ENCODE measurements around the gene ANGEL1. TPM values are rescaled to one million over a fixed set of nuclear protein-coding genes. Genes with fewer than 3 reads are reported as not detected.
A peak's percentile ranks its signal among the peaks of the same experiment; 100 is the strongest.

ANGEL1 gene
- total and polyA plus RNA-seq, 11 donors, result 9.3 to 16.3 (median 13.3) TPM

GRCh38 chr14:76754586-76754985 is 58.1 kb downstream of the ANGEL1 start:
- peak in 1 of 5 donors; percentile 5 for DNase-seq
- no peak for ATAC-seq
- Histone ChIP-seq H3K4me3 (no peak overlapping the region), H3K27ac (no peak overlapping the region), H3K27me3 (no peaks in the 10 kb centered on the region), H3K36me3 (no peaks in the 10 kb centered on the region), H3K9me3 (no peaks in the 10 kb centered on the region), H3K4me1 (peaks cover 0 to under 1% (median 0%) of the 10 kb centered on the region in 12 donors)
- intact Hi-C loops (cut with DNase I), result no loop called here
- TF ChIP-seq POLR2A (IDR thresholded peaks at IDR 0.05), result no peak
- TF ChIP-seq CTCF (IDR thresholded peaks at IDR 0.05), result no peak
- 86 to 94% (median 92%) methylated on average over 7 of the region's 7 CpGs for WGBS, 4 donors

GRCh38 chr14:76753541-76754198 is 59.0 kb downstream of the ANGEL1 start:
- DNase-seq, result peak in 1 of 5 donors; percentile 4
- intact Hi-C loops (cut with DNase I), result no loop called here
- Histone ChIP-seq H3K36me3 (no peaks in the 10 kb centered on the region), H3K9me3 (peaks cover 0 to 4% (median 0%) of the 10 kb centered on the region in 12 donors), H3K27me3 (no peaks in the 10 kb centered on the region), H3K27ac (no peak overlapping the region), H3K4me1 (no peaks in the 10 kb centered on the region), H3K4me3 (no peak overlapping the region)
- 78 to 88% (median 84%) methylated on average over 7 of the region's 7 CpGs for WGBS, 4 donors
- ATAC-seq, result peak in 3 of 4 donors; percentile 16 to 75 (median 18)
- no peak for TF ChIP-seq POLR2A (IDR thresholded peaks at IDR 0.05)
- TF ChIP-seq CTCF (IDR thresholded peaks at IDR 0.05), result no peak

- H3K27me3 ChIP-seq, result no peaks in the 10 kb centered on the region
- TF ChIP-seq CTCF (IDR thresholded peaks at IDR 0.05) (no peak), POLR2A (IDR thresholded peaks at IDR 0.05) (no peak)
- no peaks in the 10 kb centered on the region for H3K4me1 ChIP-seq
- H3K4me3 ChIP-seq, result no peak overlapping the region
- no peak overlapping the region for H3K27ac ChIP-seq
- WGBS, 4 donors, result 62 to 82% (median 76%) methylated on average over 5 to 6 of the region's 6 CpGs
- ATAC-seq, result no peak
- peaks cover 0 to 4% (median 0%) of the 10 kb centered on the region in 12 donors for H3K9me3 ChIP-seq
- peak in 1 of 5 donors; percentile 1 for DNase-seq
- intact Hi-C loops (cut with DNase I), result no loop called here
- H3K36me3 ChIP-seq, result no peaks in the 10 kb centered on the region
Observed at GRCh38 chr14:76752744-76753143, 59.9 kb downstream of the ANGEL1 start.

- 81 to 90% (median 87%) methylated on average over 7 of the region's 7 CpGs for WGBS, 4 donors
- Histone ChIP-seq H3K4me3 (no peak overlapping the region), H3K36me3 (peaks cover 0 to 11% (median 0%) of the 10 kb centered on the region in 9 donors), H3K9me3 (peaks cover 0 to 53% (median 15%) of the 10 kb centered on the region in 12 donors), H3K27me3 (no peaks in the 10 kb centered on the region), H3K27ac (no peak overlapping the region), H3K4me1 (peaks cover 0 to 7% (median 0%) of the 10 kb centered on the region in 12 donors)
- DNase-seq (no peak), ATAC-seq (no peak)
- intact Hi-C loops (cut with DNase I), result no loop called here
- TF ChIP-seq POLR2A (IDR thresholded peaks at IDR 0.05) (no peak), CTCF (IDR thresholded peaks at IDR 0.05) (no peak)
Observed at GRCh38 chr14:76742966-76743365, 69.7 kb downstream of the ANGEL1 start.

Measured in heart left ventricle (tissue), 16 donors.